Measurements from ENCODE around the gene EHD4.

Gene EHD4

DNA sequence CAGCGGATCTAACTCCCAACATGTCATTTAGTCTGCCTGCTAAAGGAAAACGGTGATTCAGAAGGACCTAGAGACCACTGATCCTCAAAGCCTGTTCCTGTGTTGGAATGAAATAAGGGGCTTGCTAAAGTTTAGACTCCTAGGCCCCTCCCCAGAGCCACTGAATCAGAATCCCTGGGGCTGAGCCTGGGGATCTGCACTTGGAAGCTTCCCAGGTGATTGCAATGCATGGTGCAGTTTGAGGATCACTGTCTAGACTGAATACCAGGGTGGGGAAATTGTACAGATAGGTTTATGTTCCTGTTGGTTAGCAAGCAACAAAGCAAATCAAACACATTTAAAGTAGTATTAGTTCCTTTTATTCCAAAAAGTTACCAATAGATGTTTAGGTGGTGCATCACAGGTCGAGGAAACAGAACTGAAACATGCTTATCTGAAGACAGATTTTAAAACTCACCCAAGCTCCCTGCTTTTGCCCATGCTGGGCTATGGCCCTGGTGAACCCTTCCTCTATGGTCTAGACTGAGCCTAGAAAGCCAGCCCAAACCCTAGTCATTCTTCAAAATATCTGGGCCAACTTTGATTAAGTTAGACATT, 48.9 kb downstream of the EHD4 start:
- Histone ChIP-seq H3K79me2 (ENCODE audit: insufficient read depth, low read length) (no peaks in the 10 kb centered on the region), H3K27me3 (ENCODE audit: insufficient read depth, low read length, poor library complexity) (no peaks in the 10 kb centered on the region), H3K27ac (ENCODE audit: low read length) (no peak overlapping the region), H3K4me3 (ENCODE audit: low read depth in 1 of 2, low read length in 2 of 2) (no peak overlapping the region), H3K4me2 (ENCODE audit: insufficient read depth, low read length) (no peak overlapping the region), H2AFZ (ENCODE audit: low read depth, low read length) (no peak overlapping the region), H3K36me3 (ENCODE audit: insufficient read depth, low read length) (no peaks in the 10 kb centered on the region), H3K4me1 (ENCODE audit: insufficient read depth, low read length) (no peaks in the 10 kb centered on the region), H3K9me3 (ENCODE audit: insufficient read depth, low read length, severe bottlenecking) (no peaks in the 10 kb centered on the region), H3K9ac (ENCODE audit: low read depth, low read length) (no peak overlapping the region), H4K20me1 (ENCODE audit: insufficient read depth, low read length) (no peaks in the 10 kb centered on the region)
- no peak for DNase-seq
- ATAC-seq (ENCODE audit: insufficient read depth, low read depth) = no peak
- TF ChIP-seq, protein P1, sequence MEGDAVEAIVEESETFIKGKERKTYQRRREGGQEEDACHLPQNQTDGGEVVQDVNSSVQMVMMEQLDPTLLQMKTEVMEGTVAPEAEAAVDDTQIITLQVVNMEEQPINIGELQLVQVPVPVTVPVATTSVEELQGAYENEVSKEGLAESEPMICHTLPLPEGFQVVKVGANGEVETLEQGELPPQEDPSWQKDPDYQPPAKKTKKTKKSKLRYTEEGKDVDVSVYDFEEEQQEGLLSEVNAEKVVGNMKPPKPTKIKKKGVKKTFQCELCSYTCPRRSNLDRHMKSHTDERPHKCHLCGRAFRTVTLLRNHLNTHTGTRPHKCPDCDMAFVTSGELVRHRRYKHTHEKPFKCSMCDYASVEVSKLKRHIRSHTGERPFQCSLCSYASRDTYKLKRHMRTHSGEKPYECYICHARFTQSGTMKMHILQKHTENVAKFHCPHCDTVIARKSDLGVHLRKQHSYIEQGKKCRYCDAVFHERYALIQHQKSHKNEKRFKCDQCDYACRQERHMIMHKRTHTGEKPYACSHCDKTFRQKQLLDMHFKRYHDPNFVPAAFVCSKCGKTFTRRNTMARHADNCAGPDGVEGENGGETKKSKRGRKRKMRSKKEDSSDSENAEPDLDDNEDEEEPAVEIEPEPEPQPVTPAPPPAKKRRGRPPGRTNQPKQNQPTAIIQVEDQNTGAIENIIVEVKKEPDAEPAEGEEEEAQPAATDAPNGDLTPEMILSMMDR (IDR thresholded peaks at IDR 0.05; ENCODE audit: borderline replicate concordance, extremely low read depth, low read length, poor library complexity, severe bottlenecking) = no peak
- no peak for TF ChIP-seq EZH2 (IDR thresholded peaks at IDR 0.05; ENCODE audit: borderline replicate concordance, low read depth, low read length, severe bottlenecking)

DNA sequence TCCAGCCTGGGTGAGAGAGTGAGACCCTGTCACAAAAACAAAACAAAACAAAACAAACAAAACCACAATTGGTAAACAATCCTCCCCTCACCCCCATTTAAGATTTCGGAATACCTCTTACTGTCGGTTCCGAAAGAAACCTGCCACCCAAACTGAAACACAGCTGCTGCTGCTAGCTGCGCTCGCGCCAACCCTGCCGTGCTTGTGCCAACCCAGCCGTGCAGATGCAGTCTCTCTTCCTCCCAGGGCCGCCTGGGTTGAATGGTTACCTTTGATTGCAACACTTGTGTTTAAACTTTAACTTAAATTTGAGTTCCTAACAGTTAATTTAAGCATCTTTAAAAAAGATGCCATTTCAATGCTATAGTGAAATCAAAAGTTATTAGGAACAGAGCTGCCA, 50.0 kb downstream of the EHD4 start:
- no peaks in the 10 kb centered on the region for H3K79me2 ChIP-seq (ENCODE audit: insufficient read depth, low read length)
- TF ChIP-seq, protein P1 (IDR thresholded peaks at IDR 0.05; ENCODE audit: borderline replicate concordance, extremely low read depth, low read length, poor library complexity, severe bottlenecking) = no peak
- no peak for TF ChIP-seq EZH2 (IDR thresholded peaks at IDR 0.05; ENCODE audit: borderline replicate concordance, low read depth, low read length, severe bottlenecking)
- H3K4me2 ChIP-seq (ENCODE audit: insufficient read depth, low read length) = no peak overlapping the region
- H4K20me1 ChIP-seq (ENCODE audit: insufficient read depth, low read length) = no peaks in the 10 kb centered on the region
- ATAC-seq (ENCODE audit: insufficient read depth, low read depth) = no peak
- H3K4me3 ChIP-seq (ENCODE audit: low read depth in 1 of 2, low read length in 2 of 2) = no peak overlapping the region
- H2AFZ ChIP-seq (ENCODE audit: low read depth, low read length) = no peak overlapping the region
- no peaks in the 10 kb centered on the region for H3K36me3 ChIP-seq (ENCODE audit: insufficient read depth, low read length)
- H3K27ac ChIP-seq (ENCODE audit: low read length) = no peak overlapping the region
- H3K4me1 ChIP-seq (ENCODE audit: insufficient read depth, low read length) = no peaks in the 10 kb centered on the region
- DNase-seq = no peak
- H3K9me3 ChIP-seq (ENCODE audit: insufficient read depth, low read length, severe bottlenecking) = no peaks in the 10 kb centered on the region
- H3K9ac ChIP-seq (ENCODE audit: low read depth, low read length) = no peak overlapping the region
- H3K27me3 ChIP-seq (ENCODE audit: insufficient read depth, low read length, poor library complexity) = no peaks in the 10 kb centered on the region

DNA sequence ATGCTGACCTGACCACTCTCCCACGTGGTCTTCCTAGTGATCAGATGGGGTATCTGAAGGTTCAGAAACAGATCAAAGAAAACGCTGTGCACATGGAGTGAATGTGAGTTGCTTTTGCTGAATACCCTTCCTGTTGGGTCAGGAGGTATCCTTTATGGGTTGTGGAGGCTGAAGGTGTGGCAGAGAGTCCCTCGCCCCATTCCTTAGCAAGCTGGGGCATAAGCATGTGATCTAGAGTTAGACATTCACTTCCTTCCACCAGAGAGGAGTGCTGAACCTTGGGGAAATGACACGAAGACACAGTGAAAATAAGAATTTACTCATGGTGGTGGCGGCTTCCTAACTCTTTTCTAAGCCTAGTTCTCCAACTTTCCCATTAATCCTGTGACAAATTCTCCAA, 50.7 kb downstream of the EHD4 start:
- Histone ChIP-seq H3K36me3 (ENCODE audit: insufficient read depth, low read length) (no peaks in the 10 kb centered on the region), H4K20me1 (ENCODE audit: insufficient read depth, low read length) (no peaks in the 10 kb centered on the region), H3K4me3 (ENCODE audit: low read depth in 1 of 2, low read length in 2 of 2) (no peak overlapping the region), H3K27me3 (ENCODE audit: insufficient read depth, low read length, poor library complexity) (no peaks in the 10 kb centered on the region), H3K9me3 (ENCODE audit: insufficient read depth, low read length, severe bottlenecking) (no peaks in the 10 kb centered on the region), H3K4me1 (ENCODE audit: insufficient read depth, low read length) (no peaks in the 10 kb centered on the region), H2AFZ (ENCODE audit: low read depth, low read length) (no peak overlapping the region), H3K79me2 (ENCODE audit: insufficient read depth, low read length) (no peaks in the 10 kb centered on the region), H3K4me2 (ENCODE audit: insufficient read depth, low read length) (no peak overlapping the region), H3K27ac (ENCODE audit: low read length) (no peak overlapping the region), H3K9ac (ENCODE audit: low read depth, low read length) (no peak overlapping the region)
- ATAC-seq (ENCODE audit: insufficient read depth, low read depth) (no peak), DNase-seq (no peak)
- TF ChIP-seq, protein P1 (IDR thresholded peaks at IDR 0.05; ENCODE audit: borderline replicate concordance, extremely low read depth, low read length, poor library complexity, severe bottlenecking) = no peak
- TF ChIP-seq EZH2 (IDR thresholded peaks at IDR 0.05; ENCODE audit: borderline replicate concordance, low read depth, low read length, severe bottlenecking) = no peak

All from DND-41 (cell line).